ENCODE results near the gene CEACAM18. TPM values are rescaled to one million over a fixed set of nuclear protein-coding genes. Genes with fewer than 3 reads are reported as not detected.
A peak's percentile ranks its signal among the peaks of the same experiment; 100 is the strongest.

Gene CEACAM18
- total RNA-seq, 2 donors from 2014 or later, result not detected

- TF ChIP-seq, protein P1, sequence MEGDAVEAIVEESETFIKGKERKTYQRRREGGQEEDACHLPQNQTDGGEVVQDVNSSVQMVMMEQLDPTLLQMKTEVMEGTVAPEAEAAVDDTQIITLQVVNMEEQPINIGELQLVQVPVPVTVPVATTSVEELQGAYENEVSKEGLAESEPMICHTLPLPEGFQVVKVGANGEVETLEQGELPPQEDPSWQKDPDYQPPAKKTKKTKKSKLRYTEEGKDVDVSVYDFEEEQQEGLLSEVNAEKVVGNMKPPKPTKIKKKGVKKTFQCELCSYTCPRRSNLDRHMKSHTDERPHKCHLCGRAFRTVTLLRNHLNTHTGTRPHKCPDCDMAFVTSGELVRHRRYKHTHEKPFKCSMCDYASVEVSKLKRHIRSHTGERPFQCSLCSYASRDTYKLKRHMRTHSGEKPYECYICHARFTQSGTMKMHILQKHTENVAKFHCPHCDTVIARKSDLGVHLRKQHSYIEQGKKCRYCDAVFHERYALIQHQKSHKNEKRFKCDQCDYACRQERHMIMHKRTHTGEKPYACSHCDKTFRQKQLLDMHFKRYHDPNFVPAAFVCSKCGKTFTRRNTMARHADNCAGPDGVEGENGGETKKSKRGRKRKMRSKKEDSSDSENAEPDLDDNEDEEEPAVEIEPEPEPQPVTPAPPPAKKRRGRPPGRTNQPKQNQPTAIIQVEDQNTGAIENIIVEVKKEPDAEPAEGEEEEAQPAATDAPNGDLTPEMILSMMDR (IDR thresholded peaks at IDR 0.05), result no peak
- Histone ChIP-seq H3K9ac (ENCODE audit: low read depth in 2 of 2, low read length in 2 of 2) (no peak overlapping the region), H3K4me1 (no peaks in the 10 kb centered on the region), H3K9me3 (no peaks in the 10 kb centered on the region), H3K36me3 (no peaks in the 10 kb centered on the region), H3K27ac (no peak overlapping the region), H3K27me3 (no peaks in the 10 kb centered on the region), H3K4me3 (no peak overlapping the region)
- intact Hi-C loops (cut with DNase I), result no loop called here
- no peak for DNase-seq
Observed at GRCh38 chr19:51524666-51525264, 46.4 kb downstream of the CEACAM18 start.

GRCh38 chr19:51525651-51526050, 47.3 kb downstream of the CEACAM18 start:
- no peak overlapping the region for H3K9ac ChIP-seq (ENCODE audit: low read depth in 2 of 2, low read length in 2 of 2)
- no peak overlapping the region for H3K4me3 ChIP-seq
- H3K27me3 ChIP-seq, result no peaks in the 10 kb centered on the region
- no peaks in the 10 kb centered on the region for H3K36me3 ChIP-seq
- no peak for DNase-seq
- H3K9me3 ChIP-seq, result no peaks in the 10 kb centered on the region
- no peak overlapping the region for H3K27ac ChIP-seq
- no peaks in the 10 kb centered on the region for H3K4me1 ChIP-seq
- TF ChIP-seq, protein P1 (IDR thresholded peaks at IDR 0.05), result no peak
- intact Hi-C loops (cut with DNase I), result no loop called here

DNA sequence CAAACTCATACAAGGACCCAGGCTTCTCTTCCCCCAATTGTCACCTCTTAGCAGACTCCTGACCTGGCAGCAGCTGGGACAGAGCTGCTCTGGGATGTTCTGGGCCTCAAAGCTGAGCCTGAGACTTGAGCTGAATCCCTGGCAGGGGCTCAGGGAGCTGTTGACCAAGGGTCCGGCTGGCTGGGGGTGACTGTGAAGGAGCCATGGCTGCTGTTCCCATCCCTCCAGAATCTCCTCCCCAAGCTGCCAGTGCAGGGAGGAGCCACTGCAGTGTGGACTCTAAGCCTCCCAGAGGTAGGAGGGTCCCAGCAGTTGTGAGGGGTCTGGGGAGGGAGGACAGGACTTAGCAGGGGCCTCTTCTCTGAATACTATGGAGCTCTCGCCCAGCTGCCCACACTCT, 51.0 kb downstream of the CEACAM18 start:
- intact Hi-C loops (cut with DNase I), result no loop called here
- Histone ChIP-seq H3K9ac (ENCODE audit: low read depth in 2 of 2, low read length in 2 of 2) (no peak overlapping the region), H3K27ac (no peak overlapping the region), H3K9me3 (no peaks in the 10 kb centered on the region), H3K4me1 (no peaks in the 10 kb centered on the region), H3K36me3 (no peaks in the 10 kb centered on the region), H3K4me3 (no peak overlapping the region), H3K27me3 (no peaks in the 10 kb centered on the region)
- DNase-seq, result no peak
- TF ChIP-seq, protein P1 (IDR thresholded peaks at IDR 0.05), result no peak

GRCh38 chr19:51530616-51531015, 52.3 kb downstream of the CEACAM18 start:
- TF ChIP-seq, protein P1 (IDR thresholded peaks at IDR 0.05), result no peak
- no peak overlapping the region for H3K27ac ChIP-seq
- no peak overlapping the region for H3K4me3 ChIP-seq
- H3K4me1 ChIP-seq, result no peaks in the 10 kb centered on the region
- H3K36me3 ChIP-seq, result no peaks in the 10 kb centered on the region
- intact Hi-C loops (cut with DNase I), result no loop called here
- H3K9me3 ChIP-seq, result no peaks in the 10 kb centered on the region
- H3K9ac ChIP-seq (ENCODE audit: low read depth in 2 of 2, low read length in 2 of 2), result no peak overlapping the region
- H3K27me3 ChIP-seq, result no peaks in the 10 kb centered on the region
- DNase-seq, result no peak

- intact Hi-C loops (cut with DNase I), result no loop called here
- H3K27me3 ChIP-seq, result no peaks in the 10 kb centered on the region
- no peak within 1 kb of the TSS for H3K9ac ChIP-seq (ENCODE audit: low read depth in 2 of 2, low read length in 2 of 2)
- DNase-seq, result peak; percentile 30
- no peaks in the 10 kb centered on the region for H3K9me3 ChIP-seq
- TF ChIP-seq, protein P1 (IDR thresholded peaks at IDR 0.05), result no peak
- H3K27ac ChIP-seq, result no peak within 1 kb of the TSS
- H3K4me1 ChIP-seq, result no peaks in the 10 kb centered on the region
- no peak within 1 kb of the TSS for H3K4me3 ChIP-seq
- no peaks in the 10 kb centered on the region for H3K36me3 ChIP-seq
Observed at GRCh38 chr19:51531349-51532315, 53.3 kb downstream of the CEACAM18 start, which contains the start of gene SIGLEC6. TSS of gene SIGLEC6 (minus strand) at chr19:51531670. CDS start at chr19:51531648, 22 bp downstream.

Measured in colonic mucosa (tissue), 4 donors.